Peyer's patch (tissue), 4 donors: ENCODE results near the gene TM2D3. TPM values are rescaled to one million over a fixed set of nuclear protein-coding genes. Genes with fewer than 3 reads are reported as not detected.

Experiments
- DNase-seq, 3 donors: peaks; one replicate each; pipeline ENCODE4 v3.0.0-alpha.2; 2017 to 2019
- H3K27ac ChIP-seq, 4 donors: fragments of 200-600 bp; sonication (generic); one replicate each; pipeline ENCODE4 v1.5.1; 2016 to 2019
- H3K27me3 ChIP-seq, 2 donors: fragments of 200-600 bp; sonication (generic); one replicate each; pipeline ENCODE4 v1.5.1; 2019
- H3K36me3 ChIP-seq, 3 donors: fragments of 200-600 bp; sonication (generic); one replicate each; pipeline ENCODE4 v1.5.1; 2016 to 2019
- H3K4me1 ChIP-seq, 4 donors: fragments of 200-600 bp; sonication (generic); one replicate each; pipeline ENCODE4 v1.5.1; 2016 to 2019
- H3K4me3 ChIP-seq, 4 donors: fragments of 200-600 bp; sonication (generic); 1 replicate in 3 of 4; 2 replicates in 1 of 4; pipeline ENCODE4 v1.5.1; 2016 to 2019; ENCODE audit warnings: mild to moderate bottlenecking in 1 of 4
- H3K9me3 ChIP-seq, 4 donors: fragments of 200-600 bp; sonication (generic); one replicate each; pipeline ENCODE4 v1.5.1; 2016 to 2019; ENCODE audit warnings: mild to moderate bottlenecking in 1 of 4
- POLR2A ChIP-seq, 2 donors: fragments of 450-650 bp; IDR thresholded peaks; one replicate each; pipeline ENCODE4 v1.5.1; 2017; ENCODE audit warnings: antibody characterized with exemption in 2 of 2, mild to moderate bottlenecking in 2 of 2, moderate library complexity in 2 of 2
- total RNA-seq, 4 donors: library from RNA; depleted of rRNA; stranded (reverse); fragments of >200 nt; gene quantifications; one replicate each; pipeline ENCODE4 v1.1.0, GENCODE V29; 2016
- TF ChIP-seq, protein P1 (sequence below), 6 experiments: fragments of 450-650 bp in 4 of 6; fragments of 200-600 bp in 2 of 6; sonication (generic) in 1 of 6; IDR thresholded peaks; one replicate each; pipeline ENCODE4 v1.5.1; 2017 to 2019; ENCODE audit warnings: antibody characterized with exemption in 6 of 6, mild to moderate bottlenecking in 3 of 6, moderate library complexity in 1 of 6

The TM2D3 gene
- total RNA-seq, 4 donors from 2014 or later: 20.8 to 99.9 (median 28.5) TPM

DNA sequence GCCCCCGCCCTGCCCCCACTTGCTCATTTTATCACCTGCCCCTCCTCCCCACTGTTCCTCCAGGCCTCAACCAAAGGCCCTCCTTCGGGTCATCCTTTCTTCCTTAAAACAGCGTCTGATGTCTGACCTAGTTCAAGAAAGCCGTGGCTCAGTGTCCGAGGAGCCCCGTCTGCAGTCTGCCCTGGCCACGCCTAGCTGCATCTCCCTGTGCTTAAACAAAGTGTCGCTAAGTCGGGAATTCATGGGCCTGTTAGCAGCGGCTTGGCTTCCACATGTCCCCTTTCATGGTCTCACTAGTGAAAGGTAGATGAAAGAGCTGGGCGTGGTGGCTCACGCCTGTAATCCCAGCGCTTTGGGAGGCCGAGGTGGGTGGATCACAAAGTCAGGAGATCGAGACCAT, 41.2 kb downstream of the TM2D3 start:
- H3K27ac ChIP-seq: no peak overlapping the region
- H3K36me3 ChIP-seq: no peaks in the 10 kb centered on the region
- H3K4me1 ChIP-seq: peaks cover 0 to 27% (median 2%) of the 10 kb centered on the region in 4 donors
- H3K9me3 ChIP-seq: no peaks in the 10 kb centered on the region
- no peak overlapping the region for H3K4me3 ChIP-seq
- H3K27me3 ChIP-seq: no peaks in the 10 kb centered on the region
- no peak for TF ChIP-seq POLR2A (IDR thresholded peaks at IDR 0.05)
- no peak for DNase-seq

DNA sequence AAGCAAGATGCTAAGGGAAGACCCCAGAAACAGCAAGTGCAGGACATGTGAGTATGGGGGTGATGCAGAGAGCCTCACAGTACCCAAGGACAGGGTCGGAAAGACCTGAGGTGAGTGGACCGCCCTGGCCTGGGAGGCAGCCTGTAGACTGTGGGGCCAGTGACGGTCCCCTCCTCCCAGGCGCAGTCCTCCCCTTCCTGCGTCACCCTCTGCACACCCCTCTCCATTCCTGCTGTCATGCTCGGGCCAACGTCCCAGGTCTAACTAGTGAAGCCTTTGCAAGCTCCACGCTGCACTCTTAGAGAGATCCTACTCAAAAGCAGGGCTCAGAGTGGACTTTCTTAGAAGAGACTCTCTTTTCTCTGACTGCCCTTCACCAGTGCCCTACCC, 41.6 kb downstream of the TM2D3 start:
- Histone ChIP-seq H3K27ac (no peak overlapping the region), H3K4me1 (peaks cover 0 to 23% (median under 1%) of the 10 kb centered on the region in 4 donors), H3K9me3 (no peaks in the 10 kb centered on the region), H3K27me3 (no peaks in the 10 kb centered on the region), H3K36me3 (no peaks in the 10 kb centered on the region), H3K4me3 (no peak overlapping the region)
- TF ChIP-seq POLR2A (IDR thresholded peaks at IDR 0.05): no peak
- TF ChIP-seq, protein P1, sequence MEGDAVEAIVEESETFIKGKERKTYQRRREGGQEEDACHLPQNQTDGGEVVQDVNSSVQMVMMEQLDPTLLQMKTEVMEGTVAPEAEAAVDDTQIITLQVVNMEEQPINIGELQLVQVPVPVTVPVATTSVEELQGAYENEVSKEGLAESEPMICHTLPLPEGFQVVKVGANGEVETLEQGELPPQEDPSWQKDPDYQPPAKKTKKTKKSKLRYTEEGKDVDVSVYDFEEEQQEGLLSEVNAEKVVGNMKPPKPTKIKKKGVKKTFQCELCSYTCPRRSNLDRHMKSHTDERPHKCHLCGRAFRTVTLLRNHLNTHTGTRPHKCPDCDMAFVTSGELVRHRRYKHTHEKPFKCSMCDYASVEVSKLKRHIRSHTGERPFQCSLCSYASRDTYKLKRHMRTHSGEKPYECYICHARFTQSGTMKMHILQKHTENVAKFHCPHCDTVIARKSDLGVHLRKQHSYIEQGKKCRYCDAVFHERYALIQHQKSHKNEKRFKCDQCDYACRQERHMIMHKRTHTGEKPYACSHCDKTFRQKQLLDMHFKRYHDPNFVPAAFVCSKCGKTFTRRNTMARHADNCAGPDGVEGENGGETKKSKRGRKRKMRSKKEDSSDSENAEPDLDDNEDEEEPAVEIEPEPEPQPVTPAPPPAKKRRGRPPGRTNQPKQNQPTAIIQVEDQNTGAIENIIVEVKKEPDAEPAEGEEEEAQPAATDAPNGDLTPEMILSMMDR (IDR thresholded peaks at IDR 0.05): no peak
- DNase-seq: no peak

DNA sequence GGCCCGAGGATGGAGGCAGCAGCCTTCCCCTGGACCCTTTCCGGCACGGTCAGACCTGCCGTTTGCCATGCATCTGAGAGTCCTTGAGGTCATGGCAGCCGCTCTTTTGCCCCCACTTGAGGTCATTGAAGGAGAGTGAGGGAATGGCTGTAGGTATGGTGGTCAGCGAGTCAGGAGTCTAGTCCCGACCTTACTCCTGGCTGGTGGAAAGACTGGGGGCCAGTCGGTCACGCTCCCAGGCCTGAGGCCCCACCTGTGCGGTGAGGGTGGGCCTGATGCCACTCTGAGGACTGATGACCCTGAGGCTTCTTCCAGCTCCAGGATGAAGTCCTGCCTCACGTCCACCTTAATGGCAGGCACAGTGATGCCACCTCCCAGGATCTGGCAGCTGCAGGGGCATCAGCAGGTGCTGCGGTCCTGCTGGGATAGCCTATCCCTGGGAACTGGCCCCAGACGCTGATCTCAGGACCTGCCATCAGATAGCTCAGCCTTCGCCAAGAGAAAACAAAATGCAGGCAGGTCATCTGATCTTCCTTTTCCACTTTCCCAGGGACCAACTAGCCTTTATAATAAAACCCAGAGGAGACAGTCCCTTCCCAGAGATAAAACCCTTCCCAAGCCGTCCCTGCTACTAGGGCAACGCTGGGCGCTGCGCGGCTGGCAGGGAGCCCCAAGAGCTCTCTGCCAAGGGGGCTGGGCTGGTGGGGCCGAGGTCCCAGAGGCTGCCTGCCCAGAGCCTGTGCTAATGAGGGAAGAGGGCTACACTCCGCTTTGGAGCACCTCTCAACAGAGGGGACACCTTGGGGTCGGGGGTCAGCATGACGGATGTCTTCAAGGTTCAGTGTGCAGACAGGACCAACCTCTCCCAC, 42.2 kb downstream of the TM2D3 start:
- H3K27me3 ChIP-seq: no peaks in the 10 kb centered on the region
- H3K27ac ChIP-seq: no peak overlapping the region
- H3K4me3 ChIP-seq: no peak overlapping the region
- no peak for DNase-seq
- no peak for TF ChIP-seq POLR2A (IDR thresholded peaks at IDR 0.05)
- TF ChIP-seq, protein P1 (IDR thresholded peaks at IDR 0.05): no peak
- peaks cover 0 to 16% (median 0%) of the 10 kb centered on the region in 4 donors for H3K4me1 ChIP-seq
- H3K9me3 ChIP-seq: no peaks in the 10 kb centered on the region
- H3K36me3 ChIP-seq: no peaks in the 10 kb centered on the region

DNA sequence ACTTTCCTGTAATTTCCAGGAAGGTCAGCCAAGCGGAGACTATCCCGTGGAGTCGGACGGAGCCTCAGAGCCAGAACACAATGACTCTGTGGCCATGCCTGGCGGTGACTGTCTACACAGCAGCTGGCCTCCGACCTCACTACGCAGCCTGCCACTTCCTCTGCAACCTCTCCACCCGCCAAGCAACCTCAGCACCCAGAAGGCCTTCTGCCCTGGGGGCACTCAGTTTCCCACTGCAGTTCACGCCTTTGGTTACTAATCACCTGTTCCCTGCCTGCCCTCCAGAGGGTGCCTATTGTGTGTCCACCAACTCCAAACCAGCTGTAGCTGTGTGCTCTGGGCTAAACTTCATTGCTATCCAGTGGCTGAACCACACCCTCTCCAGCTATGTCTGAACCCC, 44.0 kb downstream of the TM2D3 start:
- no peaks in the 10 kb centered on the region for H3K9me3 ChIP-seq
- no peak for DNase-seq
- H3K4me3 ChIP-seq: no peak overlapping the region
- no peak for TF ChIP-seq POLR2A (IDR thresholded peaks at IDR 0.05)
- TF ChIP-seq, protein P1 (IDR thresholded peaks at IDR 0.05): no peak
- no peaks in the 10 kb centered on the region for H3K36me3 ChIP-seq
- H3K4me1 ChIP-seq: peaks cover 0 to 7% (median 0%) of the 10 kb centered on the region in 4 donors
- no peak overlapping the region for H3K27ac ChIP-seq
- H3K27me3 ChIP-seq: no peaks in the 10 kb centered on the region

DNA sequence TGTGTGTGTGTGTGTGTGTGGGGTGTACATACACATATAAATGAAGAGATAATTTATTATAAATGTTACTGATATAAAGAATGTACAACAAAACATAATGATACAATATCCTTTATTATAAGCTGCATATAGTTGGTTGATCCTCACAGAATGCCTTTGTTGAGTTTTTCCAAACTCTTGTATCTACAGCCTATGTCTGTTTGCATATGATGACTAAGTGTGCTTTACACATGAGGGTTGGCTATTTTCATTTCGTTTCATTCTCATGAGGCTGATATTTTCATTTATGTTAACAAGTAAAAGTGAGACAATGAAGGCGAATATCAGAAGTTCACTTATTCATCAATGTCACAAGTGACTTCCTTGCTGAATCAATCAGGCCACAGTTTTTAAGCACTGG, 45.1 kb downstream of the TM2D3 start:
- Histone ChIP-seq H3K4me3 (no peak overlapping the region), H3K9me3 (no peaks in the 10 kb centered on the region), H3K4me1 (no peaks in the 10 kb centered on the region), H3K36me3 (no peaks in the 10 kb centered on the region), H3K27me3 (no peaks in the 10 kb centered on the region), H3K27ac (no peak overlapping the region)
- DNase-seq: no peak
- no peak for TF ChIP-seq POLR2A (IDR thresholded peaks at IDR 0.05)
- TF ChIP-seq, protein P1 (IDR thresholded peaks at IDR 0.05): no peak

DNA sequence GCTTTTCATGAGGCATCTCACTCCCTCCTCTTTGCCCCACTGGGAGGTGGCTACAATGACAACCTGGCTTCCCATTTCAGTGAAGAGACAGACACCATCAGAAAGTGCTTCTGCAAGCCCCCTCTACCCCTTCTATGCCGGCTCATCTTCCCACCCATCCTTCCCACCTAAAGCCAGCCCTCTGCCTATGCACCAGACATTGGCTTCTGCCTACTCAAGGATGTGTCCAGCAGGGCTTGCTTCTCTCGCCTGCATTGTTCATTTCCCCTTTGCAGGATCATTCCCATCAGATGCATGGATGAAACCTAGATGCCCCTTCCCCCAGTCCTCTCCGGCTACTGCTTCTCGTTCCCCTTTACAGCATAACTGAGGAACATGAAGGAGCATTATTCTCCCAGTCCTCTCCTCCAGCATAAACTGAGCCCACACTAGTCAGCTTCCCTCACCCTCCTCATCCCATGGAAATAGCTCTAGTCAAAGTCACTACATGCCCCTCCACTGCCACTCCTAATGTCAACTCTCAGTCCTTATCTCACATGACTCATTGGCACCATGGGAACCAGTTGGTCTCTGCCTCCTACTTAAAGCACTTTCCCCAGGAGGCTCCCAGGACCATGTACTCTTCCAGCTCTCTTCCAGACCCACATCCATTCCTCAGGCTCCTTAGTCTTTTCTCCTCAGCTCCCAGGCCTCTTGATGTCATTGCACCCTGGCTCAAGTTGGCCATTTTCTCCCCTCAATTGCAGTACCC, 47.9 kb downstream of the TM2D3 start:
- no peaks in the 10 kb centered on the region for H3K9me3 ChIP-seq
- H3K4me1 ChIP-seq: no peaks in the 10 kb centered on the region
- no peak overlapping the region for H3K27ac ChIP-seq
- H3K4me3 ChIP-seq: no peak overlapping the region
- no peaks in the 10 kb centered on the region for H3K27me3 ChIP-seq
- no peak for TF ChIP-seq POLR2A (IDR thresholded peaks at IDR 0.05)
- TF ChIP-seq, protein P1 (IDR thresholded peaks at IDR 0.05): no peak
- no peaks in the 10 kb centered on the region for H3K36me3 ChIP-seq
- DNase-seq: no peak
